Measurements from ENCODE around the gene MAF.
A peak's percentile ranks its signal among the peaks of the same experiment; 100 is the strongest.

Gene MAF

DNA sequence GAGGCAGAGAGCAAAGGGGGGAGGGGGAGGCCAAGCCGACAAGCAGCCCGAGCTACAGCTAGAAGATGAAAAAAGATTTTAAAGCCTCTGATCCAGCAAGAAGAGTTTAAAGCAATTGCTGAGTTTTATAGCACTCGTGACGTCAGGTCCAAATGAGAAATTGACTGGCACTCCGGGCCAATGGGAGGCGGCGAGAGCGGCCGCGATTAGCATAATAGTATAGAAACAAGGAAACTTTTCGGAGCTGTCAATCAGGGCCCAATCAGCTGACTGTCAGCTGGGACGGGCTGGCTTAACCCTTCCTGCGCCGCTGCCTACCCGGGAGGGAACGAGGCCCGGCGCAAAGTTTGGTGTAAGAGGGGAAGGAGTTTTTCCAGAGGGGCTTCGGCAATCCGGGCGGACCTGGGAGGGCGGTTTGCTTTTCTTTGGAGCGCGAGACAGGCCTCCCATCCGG is at the start of gene MAF:
TSS of gene MAF (minus strand) at position 100 of the 454 bp plus-strand sequence. CDS start 835 bp downstream, outside the sequence.
- Histone ChIP-seq H3K79me2 (ENCODE audit: low read length) (peaks cover 59% of the 10 kb centered on the region), H3K9me3 (replicated peaks; ENCODE audit: insufficient read depth, low read length) (no peaks in the 10 kb centered on the region), H4K20me1 (ENCODE audit: insufficient read depth, low read length) (0 out of 2 replicates have a peak, but pooled peaks cover 4% of the 10 kb centered on the region), H3K27ac (ENCODE audit: low read length) (peak within 1 kb of the TSS; percentile 93), H2AFZ (ENCODE audit: low read length) (no peak within 1 kb of the TSS), H3K27me3 (replicated peaks; ENCODE audit: insufficient read depth, low read length) (no peaks in the 10 kb centered on the region), H3K4me3 (ENCODE audit: low read length) (peak within 1 kb of the TSS; percentile 78), H3K9me2 (replicated peaks; ENCODE audit: insufficient read depth, low read length) (no peaks in the 10 kb centered on the region), H3K36me3 (replicated peaks; ENCODE audit: insufficient read depth, low read length) (0 out of 2 replicates have a peak, but pooled peaks cover 7% of the 10 kb centered on the region), H3K4me1 (ENCODE audit: low read length) (no peaks in the 10 kb centered on the region), H3K9ac (ENCODE audit: low read length) (peak within 1 kb of the TSS; percentile 96), H3F3A (ENCODE audit: insufficient read depth, low read length) (peaks cover 45% of the 10 kb centered on the region), H3K4me2 (ENCODE audit: low read depth, low read length) (peak within 1 kb of the TSS; percentile 91)
- DNase-seq = peak; percentile 94
- TF ChIP-seq EZH2phosphoT487 (IDR thresholded peaks at IDR 0.05; ENCODE audit: low read length) = no peak
- TF ChIP-seq, protein P1, sequence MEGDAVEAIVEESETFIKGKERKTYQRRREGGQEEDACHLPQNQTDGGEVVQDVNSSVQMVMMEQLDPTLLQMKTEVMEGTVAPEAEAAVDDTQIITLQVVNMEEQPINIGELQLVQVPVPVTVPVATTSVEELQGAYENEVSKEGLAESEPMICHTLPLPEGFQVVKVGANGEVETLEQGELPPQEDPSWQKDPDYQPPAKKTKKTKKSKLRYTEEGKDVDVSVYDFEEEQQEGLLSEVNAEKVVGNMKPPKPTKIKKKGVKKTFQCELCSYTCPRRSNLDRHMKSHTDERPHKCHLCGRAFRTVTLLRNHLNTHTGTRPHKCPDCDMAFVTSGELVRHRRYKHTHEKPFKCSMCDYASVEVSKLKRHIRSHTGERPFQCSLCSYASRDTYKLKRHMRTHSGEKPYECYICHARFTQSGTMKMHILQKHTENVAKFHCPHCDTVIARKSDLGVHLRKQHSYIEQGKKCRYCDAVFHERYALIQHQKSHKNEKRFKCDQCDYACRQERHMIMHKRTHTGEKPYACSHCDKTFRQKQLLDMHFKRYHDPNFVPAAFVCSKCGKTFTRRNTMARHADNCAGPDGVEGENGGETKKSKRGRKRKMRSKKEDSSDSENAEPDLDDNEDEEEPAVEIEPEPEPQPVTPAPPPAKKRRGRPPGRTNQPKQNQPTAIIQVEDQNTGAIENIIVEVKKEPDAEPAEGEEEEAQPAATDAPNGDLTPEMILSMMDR (IDR thresholded peaks at IDR 0.05; ENCODE audit: low read length) = no peak
- no peak for TF ChIP-seq EZH2 (optimal IDR thresholded peaks at IDR 0.05; ENCODE audit: low read depth, low read length)

DNA sequence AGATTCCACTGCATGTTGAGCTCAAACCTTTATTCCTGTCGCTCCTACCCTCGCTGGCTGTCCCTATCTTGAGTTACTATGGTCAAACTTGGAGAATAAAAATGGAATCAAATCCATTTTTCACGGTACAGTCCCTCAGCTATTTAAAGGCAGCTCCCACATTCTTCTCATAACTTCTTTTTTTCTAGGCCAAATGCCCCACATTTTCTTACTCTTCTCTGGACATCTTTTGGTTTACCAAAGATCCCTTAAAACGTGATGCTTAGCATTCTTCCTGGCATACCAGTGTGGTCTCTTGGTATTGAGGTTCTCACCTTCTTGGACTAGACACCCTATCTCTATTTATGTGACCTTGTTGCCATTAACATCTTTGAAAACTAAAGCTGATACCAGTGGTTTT is 48.3 kb upstream of the MAF start:
- no peaks in the 10 kb centered on the region for H3K9me3 ChIP-seq (replicated peaks; ENCODE audit: insufficient read depth, low read length)
- no peaks in the 10 kb centered on the region for H4K20me1 ChIP-seq (ENCODE audit: insufficient read depth, low read length)
- no peak for DNase-seq
- no peaks in the 10 kb centered on the region for H3K79me2 ChIP-seq (ENCODE audit: low read length)
- H3K4me1 ChIP-seq (ENCODE audit: low read length) = no peaks in the 10 kb centered on the region
- no peaks in the 10 kb centered on the region for H3K27me3 ChIP-seq (replicated peaks; ENCODE audit: insufficient read depth, low read length)
- H3F3A ChIP-seq (ENCODE audit: insufficient read depth, low read length) = no peaks in the 10 kb centered on the region
- H3K27ac ChIP-seq (ENCODE audit: low read length) = no peak overlapping the region
- no peaks in the 10 kb centered on the region for H3K9me2 ChIP-seq (replicated peaks; ENCODE audit: insufficient read depth, low read length)
- H3K36me3 ChIP-seq (replicated peaks; ENCODE audit: insufficient read depth, low read length) = no peaks in the 10 kb centered on the region
- no peak for TF ChIP-seq EZH2phosphoT487 (IDR thresholded peaks at IDR 0.05; ENCODE audit: low read length)
- TF ChIP-seq EZH2 (optimal IDR thresholded peaks at IDR 0.05; ENCODE audit: low read depth, low read length) = no peak
- TF ChIP-seq, protein P1 (IDR thresholded peaks at IDR 0.05; ENCODE audit: low read length) = no peak
- no peak overlapping the region for H3K9ac ChIP-seq (ENCODE audit: low read length)
- H3K4me3 ChIP-seq (ENCODE audit: low read length) = no peak overlapping the region
- H2AFZ ChIP-seq (ENCODE audit: low read length) = no peak overlapping the region
- no peak overlapping the region for H3K4me2 ChIP-seq (ENCODE audit: low read depth, low read length)

DNA sequence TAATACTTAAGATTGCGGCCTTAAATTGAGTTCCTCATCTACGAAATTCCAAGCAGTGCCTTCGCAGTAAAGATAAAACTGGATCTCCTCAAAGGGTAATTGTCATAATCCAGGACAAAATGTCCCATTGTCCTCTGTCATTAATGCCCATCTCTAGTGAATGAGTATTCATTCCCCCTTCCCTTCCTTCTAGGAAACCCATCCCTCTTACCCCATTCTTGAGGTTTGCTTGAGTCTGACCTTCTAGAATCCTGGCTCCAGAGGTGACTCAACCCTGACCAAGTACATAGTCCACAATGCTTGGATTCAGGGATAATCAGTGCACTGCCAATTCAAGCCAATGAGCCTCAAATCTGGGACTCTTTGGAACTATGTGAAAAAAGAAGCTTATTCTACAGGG is 47.0 kb upstream of the MAF start:
- Histone ChIP-seq H3K79me2 (ENCODE audit: low read length) (no peaks in the 10 kb centered on the region), H3K9me3 (replicated peaks; ENCODE audit: insufficient read depth, low read length) (no peaks in the 10 kb centered on the region), H3K27me3 (replicated peaks; ENCODE audit: insufficient read depth, low read length) (no peaks in the 10 kb centered on the region), H2AFZ (ENCODE audit: low read length) (no peak overlapping the region), H3K36me3 (replicated peaks; ENCODE audit: insufficient read depth, low read length) (no peaks in the 10 kb centered on the region), H4K20me1 (ENCODE audit: insufficient read depth, low read length) (no peaks in the 10 kb centered on the region), H3K4me2 (ENCODE audit: low read depth, low read length) (no peak overlapping the region), H3K27ac (ENCODE audit: low read length) (no peak overlapping the region), H3K4me3 (ENCODE audit: low read length) (no peak overlapping the region), H3F3A (ENCODE audit: insufficient read depth, low read length) (no peaks in the 10 kb centered on the region), H3K4me1 (ENCODE audit: low read length) (no peaks in the 10 kb centered on the region), H3K9me2 (replicated peaks; ENCODE audit: insufficient read depth, low read length) (no peaks in the 10 kb centered on the region), H3K9ac (ENCODE audit: low read length) (no peak overlapping the region)
- TF ChIP-seq EZH2 (optimal IDR thresholded peaks at IDR 0.05; ENCODE audit: low read depth, low read length) (no peak), EZH2phosphoT487 (IDR thresholded peaks at IDR 0.05; ENCODE audit: low read length) (no peak)
- TF ChIP-seq, protein P1 (IDR thresholded peaks at IDR 0.05; ENCODE audit: low read length) = no peak
- DNase-seq = no peak
